H9 (cell line): ENCODE data around the gene TENM4. TPM values are rescaled to one million over a fixed set of nuclear protein-coding genes. Genes with fewer than 3 reads are reported as not detected.

ENCODE experiments used
- DNase-seq: peaks from one replicate; pipeline ENCODE4 v3.0.0-alpha.2; 2017
- H2AFZ ChIP-seq: one replicate; pipeline ENCODE4 v1.6.1; 2013; ENCODE audit warnings: mild to moderate bottlenecking, low read length, control low read depth, moderate library complexity
- H2AK5ac ChIP-seq: 2 replicates; pipeline ENCODE4 v1.6.1; 2013; ENCODE audit warnings: low read length, control low read depth, mixed read lengths; ENCODE audit not compliant: insufficient read length
- H2BK120ac ChIP-seq: one replicate; pipeline ENCODE4 v1.6.1; 2013; ENCODE audit warnings: low read depth, mild to moderate bottlenecking, low read length, control low read depth, inconsistent platforms; ENCODE audit not compliant: poor library complexity, severe bottlenecking
- H2BK12ac ChIP-seq: 2 replicates; pipeline ENCODE4 v1.6.1; 2013; ENCODE audit warnings: low read length, control low read depth, mixed read lengths, low read depth; ENCODE audit not compliant: insufficient read length
- H2BK15ac ChIP-seq: 2 replicates; pipeline ENCODE4 v1.6.1; 2013; ENCODE audit warnings: low read depth, low read length, control low read depth
- H2BK20ac ChIP-seq: one replicate; pipeline ENCODE4 v1.6.1; 2013; ENCODE audit warnings: low read depth, mild to moderate bottlenecking, low read length, control low read depth, inconsistent platforms; ENCODE audit not compliant: poor library complexity, severe bottlenecking
- H2BK5ac ChIP-seq: 2 replicates; pipeline ENCODE4 v1.6.1; 2013; ENCODE audit warnings: low read length, control low read depth, mixed read lengths; ENCODE audit not compliant: insufficient read length
- H3K14ac ChIP-seq: 2 replicates; pipeline ENCODE4 v1.6.1; 2013; ENCODE audit warnings: low read length, control low read depth; ENCODE audit not compliant: insufficient read depth
- H3K18ac ChIP-seq: 2 replicates; pipeline ENCODE4 v1.6.1; 2013; ENCODE audit warnings: low read depth, mild to moderate bottlenecking, mixed read lengths, low read length, control low read depth; ENCODE audit not compliant: insufficient read length
- H3K23ac ChIP-seq: 2 replicates; pipeline ENCODE4 v1.6.1; 2013; ENCODE audit warnings: low read length, control low read depth, mixed read lengths, low read depth; ENCODE audit not compliant: insufficient read length
- H3K23me2 ChIP-seq: 2 replicates; pipeline ENCODE4 v1.6.1; 2013; ENCODE audit warnings: low read depth, mild to moderate bottlenecking, mixed read lengths, low read length, control low read depth; ENCODE audit not compliant: insufficient read length, poor library complexity, severe bottlenecking
- H3K27ac ChIP-seq: 2 replicates; pipeline ENCODE4 v1.5.1; 2013; ENCODE audit warnings: low read length, control low read depth, mixed read lengths, low read depth; ENCODE audit not compliant: insufficient read length
- H3K27me3 ChIP-seq: 2 replicates; pipeline ENCODE4 v1.6.1; 2013; ENCODE audit warnings: low read length, control low read depth, inconsistent platforms; ENCODE audit not compliant: insufficient read depth
- H3K4ac ChIP-seq: 2 replicates; pipeline ENCODE4 v1.6.1; 2013; ENCODE audit warnings: low read depth, mild to moderate bottlenecking, control low read depth, inconsistent platforms, low read length, moderate library complexity
- H3K4me1 ChIP-seq: 2 replicates; pipeline ENCODE4 v1.6.1; 2013; ENCODE audit warnings: low read length, control low read depth, inconsistent platforms; ENCODE audit not compliant: insufficient read depth
- H3K4me2 ChIP-seq: 2 replicates; pipeline ENCODE4 v1.6.1; 2013; ENCODE audit warnings: low read length, control low read depth, mixed read lengths; ENCODE audit not compliant: insufficient read length, insufficient read depth
- H3K56ac ChIP-seq: 2 replicates; pipeline ENCODE4 v1.6.1; 2013; ENCODE audit warnings: low read depth, mild to moderate bottlenecking, mixed read lengths, low read length, control low read depth; ENCODE audit not compliant: insufficient read length
- H3K79me1 ChIP-seq: 2 replicates; pipeline ENCODE4 v1.6.1; 2013; ENCODE audit warnings: low read depth, mild to moderate bottlenecking, moderate library complexity, low read length, control low read depth, inconsistent platforms; ENCODE audit not compliant: insufficient read depth, poor library complexity, severe bottlenecking
- H3K79me2 ChIP-seq: 2 replicates; pipeline ENCODE4 v1.6.1; 2013; ENCODE audit warnings: low read length, control low read depth, inconsistent platforms; ENCODE audit not compliant: insufficient read depth
- H3K9ac ChIP-seq: 2 replicates; pipeline ENCODE4 v1.6.1; 2013; ENCODE audit warnings: low read length, control low read depth, mixed read lengths; ENCODE audit not compliant: insufficient read length; ENCODE audit errors: extremely low read depth
- H3K9me3 ChIP-seq: one replicate; pipeline ENCODE4 v1.6.1; 2013; ENCODE audit warnings: low read depth, low read length, inconsistent platforms; ENCODE audit not compliant: control insufficient read depth
- H3T11ph ChIP-seq: one replicate; pipeline ENCODE4 v1.6.1; 2013; ENCODE audit warnings: mild to moderate bottlenecking, low read length, control low read depth, inconsistent platforms
- H4K20me1 ChIP-seq: one replicate; pipeline ENCODE4 v1.6.1; 2013; ENCODE audit not compliant: control insufficient read depth, insufficient read length, insufficient read depth
- H4K5ac ChIP-seq: 2 replicates; pipeline ENCODE4 v1.6.1; 2013; ENCODE audit warnings: low read depth, mild to moderate bottlenecking, mixed read lengths, low read length, control low read depth; ENCODE audit not compliant: insufficient read length
- H4K8ac ChIP-seq: replicated peaks from 2 replicates; pipeline ENCODE4 v1.6.1; 2013; ENCODE audit warnings: low read length, control low read depth, mixed read lengths, low read depth; ENCODE audit not compliant: insufficient read length
- H4K91ac ChIP-seq: 2 replicates; pipeline ENCODE4 v1.6.1; 2013; ENCODE audit warnings: low read depth, mild to moderate bottlenecking, moderate library complexity, mixed read lengths, low read length, control low read depth; ENCODE audit not compliant: insufficient read length
- H3K27ac Mint-ChIP-seq, 3 experiments: 2 replicates in 2 of 3; 3 replicates in 1 of 3; pipeline ENCODE4 v1.8.0; 2020 to 2021; ENCODE audit warnings: mixed read lengths in 3 of 3, mild to moderate bottlenecking in 1 of 3, moderate library complexity in 1 of 3
- H3K27me3 Mint-ChIP-seq: 2 replicates; pipeline ENCODE4 v1.8.0; 2021; ENCODE audit warnings: low read depth, mild to moderate bottlenecking, moderate library complexity, mixed read lengths
- H3K36me3 Mint-ChIP-seq, 3 experiments: 2 replicates in 2 of 3; 3 replicates in 1 of 3; pipeline ENCODE4 v1.8.0; 2020 to 2021; ENCODE audit warnings: low read depth in 3 of 3, mixed read lengths in 3 of 3; ENCODE audit not compliant: insufficient read depth in 1 of 3
- H3K4me1 Mint-ChIP-seq, 2 experiments: 2 replicates each; pipeline ENCODE4 v1.8.0; 2020; ENCODE audit warnings: mixed read lengths in 2 of 2
- H3K4me3 Mint-ChIP-seq, 2 experiments: 2 replicates in 1 of 2; 3 replicates in 1 of 2; pipeline ENCODE4 v1.8.0; 2020 to 2021; ENCODE audit warnings: mild to moderate bottlenecking in 2 of 2, mixed read lengths in 2 of 2, moderate library complexity in 1 of 2
- H3K9me3 Mint-ChIP-seq, 2 experiments: 2 replicates in 1 of 2; 3 replicates in 1 of 2; pipeline ENCODE4 v1.8.0; 2020; ENCODE audit warnings: mild to moderate bottlenecking in 2 of 2, mixed read lengths in 2 of 2, moderate library complexity in 1 of 2
- WGBS: extraction: QIAGEN DNeasy Blood & Tissue Kit; methylation state at CpG from one replicate; pipeline ENCODE4 v1.1.7; 2013; ENCODE audit warnings: missing lambda C conversion rate, low lambda C conversion rate, mixed read lengths; ENCODE audit not compliant: insufficient read length; ENCODE audit errors: extremely low coverage; 5-methylcytosine and 5-hydroxymethylcytosine counted together
- total RNA-seq: library from RNA; stranded (reverse); gene quantifications from 2 replicates; pipeline ENCODE4 v1.2.1, GENCODE V29; 2021
- TF ChIP-seq, protein P1 (sequence below): fragments of 200-600 bp; sonication (generic); conservative IDR thresholded peaks from 3 replicates; pipeline ENCODE4 v1.8.0; 2021; ENCODE audit warnings: antibody characterized with exemption, mild to moderate bottlenecking

Gene TENM4
- total RNA-seq, 1 experiment from 2014 or later = 4.6 TPM

DNA sequence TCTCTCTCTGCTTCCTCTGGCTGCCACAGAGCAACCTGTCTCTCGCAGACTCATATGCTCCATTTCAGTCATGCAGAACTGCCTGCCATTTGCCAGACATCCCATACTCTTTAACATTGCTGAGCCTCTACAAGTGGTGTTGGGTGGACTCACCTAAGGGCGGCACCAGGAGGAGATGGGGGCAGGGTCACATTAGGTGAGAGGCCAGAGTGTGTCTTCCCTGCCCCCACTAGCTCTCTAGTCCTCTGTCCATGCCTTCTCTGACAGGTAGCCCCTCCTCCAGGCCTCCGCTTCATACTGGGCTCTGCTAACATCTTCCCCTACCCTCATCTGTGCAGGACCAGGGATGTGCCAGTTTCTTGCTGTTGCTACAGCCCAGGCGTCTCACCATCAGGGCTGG is 366.3 kb downstream of the TENM4 start:
- H3K23ac ChIP-seq = no peak overlapping the region
- no peak overlapping the region for H2AFZ ChIP-seq
- no peak overlapping the region for H3K56ac ChIP-seq
- H3K9me3 ChIP-seq = no peaks in the 10 kb centered on the region
- no peak overlapping the region for H4K91ac ChIP-seq
- H3K18ac ChIP-seq = no peak overlapping the region
- no peaks in the 10 kb centered on the region for H3K23me2 ChIP-seq
- H3K9ac ChIP-seq = no peak overlapping the region
- no peak for DNase-seq
- no peaks in the 10 kb centered on the region for H3K27me3 ChIP-seq
- H3K79me1 ChIP-seq = no peaks in the 10 kb centered on the region
- Mint-ChIP-seq H3K9me3 (peaks cover 9% of the 10 kb centered on the region in 2 experiments), H3K36me3 (peaks cover 4 to 15% (median 7%) of the 10 kb centered on the region in 3 experiments; a peak in 6 of 7 replicates), H3K27ac (peak overlapping the region in 1 of 3 experiments; percentile 43; a peak in 2 of 7 replicates), H3K4me1 (peaks cover 9 to 22% of the 10 kb centered on the region in 2 experiments), H3K27me3 (no peaks in the 10 kb centered on the region; the same call in 1 of the 2 replicates), H3K4me3 (no peak overlapping the region)
- H4K5ac ChIP-seq = no peak overlapping the region
- H3T11ph ChIP-seq = no peak overlapping the region
- H3K4me1 ChIP-seq = no peaks in the 10 kb centered on the region
- no peak overlapping the region for H2BK20ac ChIP-seq
- H3K27ac ChIP-seq = no peak overlapping the region
- no peak overlapping the region for H2BK5ac ChIP-seq
- H4K20me1 ChIP-seq = no peaks in the 10 kb centered on the region
- TF ChIP-seq, protein P1, sequence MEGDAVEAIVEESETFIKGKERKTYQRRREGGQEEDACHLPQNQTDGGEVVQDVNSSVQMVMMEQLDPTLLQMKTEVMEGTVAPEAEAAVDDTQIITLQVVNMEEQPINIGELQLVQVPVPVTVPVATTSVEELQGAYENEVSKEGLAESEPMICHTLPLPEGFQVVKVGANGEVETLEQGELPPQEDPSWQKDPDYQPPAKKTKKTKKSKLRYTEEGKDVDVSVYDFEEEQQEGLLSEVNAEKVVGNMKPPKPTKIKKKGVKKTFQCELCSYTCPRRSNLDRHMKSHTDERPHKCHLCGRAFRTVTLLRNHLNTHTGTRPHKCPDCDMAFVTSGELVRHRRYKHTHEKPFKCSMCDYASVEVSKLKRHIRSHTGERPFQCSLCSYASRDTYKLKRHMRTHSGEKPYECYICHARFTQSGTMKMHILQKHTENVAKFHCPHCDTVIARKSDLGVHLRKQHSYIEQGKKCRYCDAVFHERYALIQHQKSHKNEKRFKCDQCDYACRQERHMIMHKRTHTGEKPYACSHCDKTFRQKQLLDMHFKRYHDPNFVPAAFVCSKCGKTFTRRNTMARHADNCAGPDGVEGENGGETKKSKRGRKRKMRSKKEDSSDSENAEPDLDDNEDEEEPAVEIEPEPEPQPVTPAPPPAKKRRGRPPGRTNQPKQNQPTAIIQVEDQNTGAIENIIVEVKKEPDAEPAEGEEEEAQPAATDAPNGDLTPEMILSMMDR = no peak
- no peak overlapping the region; the same call in 1 of the 2 replicates for H3K14ac ChIP-seq
- H3K79me2 ChIP-seq = no peaks in the 10 kb centered on the region
- no peak overlapping the region for H2BK15ac ChIP-seq
- H2AK5ac ChIP-seq = no peak overlapping the region
- no peak overlapping the region; the same call in 1 of the 2 replicates for H3K4ac ChIP-seq
- no peak overlapping the region for H2BK12ac ChIP-seq
- no peak overlapping the region for H2BK120ac ChIP-seq
- WGBS = no CpG with 5 or more reads among the region's 4 CpGs
- no peak overlapping the region for H4K8ac ChIP-seq
- H3K4me2 ChIP-seq = no peak overlapping the region
